Activated CD4-positive, alpha-beta T cell treated with anti-CD3 and anti-CD28 coated beads for 48 hours (primary cell): ENCODE data around the gene ZNF862.
"Not testable (repeated sequence)": the region's sequence is repeated elsewhere in the genome, so short reads cannot be mapped to it uniquely, and the experiment has no call there.

Source experiments
- DNase-seq: peaks from one replicate; pipeline ENCODE4 v3.0.0-alpha.2; 2020

ZNF862 gene

GRCh38 chr7:149825567-149826343 lies 12.4 kb upstream of the ZNF862 start:
- DNase-seq = no peak

- no peak for DNase-seq
These were observed 11.7 kb upstream of the ZNF862 start for GRCh38 chr7:149826344-149827088.

- no peak for DNase-seq
These were observed 10.8 kb upstream of the ZNF862 start for GRCh38 chr7:149827089-149827981.

DNA sequence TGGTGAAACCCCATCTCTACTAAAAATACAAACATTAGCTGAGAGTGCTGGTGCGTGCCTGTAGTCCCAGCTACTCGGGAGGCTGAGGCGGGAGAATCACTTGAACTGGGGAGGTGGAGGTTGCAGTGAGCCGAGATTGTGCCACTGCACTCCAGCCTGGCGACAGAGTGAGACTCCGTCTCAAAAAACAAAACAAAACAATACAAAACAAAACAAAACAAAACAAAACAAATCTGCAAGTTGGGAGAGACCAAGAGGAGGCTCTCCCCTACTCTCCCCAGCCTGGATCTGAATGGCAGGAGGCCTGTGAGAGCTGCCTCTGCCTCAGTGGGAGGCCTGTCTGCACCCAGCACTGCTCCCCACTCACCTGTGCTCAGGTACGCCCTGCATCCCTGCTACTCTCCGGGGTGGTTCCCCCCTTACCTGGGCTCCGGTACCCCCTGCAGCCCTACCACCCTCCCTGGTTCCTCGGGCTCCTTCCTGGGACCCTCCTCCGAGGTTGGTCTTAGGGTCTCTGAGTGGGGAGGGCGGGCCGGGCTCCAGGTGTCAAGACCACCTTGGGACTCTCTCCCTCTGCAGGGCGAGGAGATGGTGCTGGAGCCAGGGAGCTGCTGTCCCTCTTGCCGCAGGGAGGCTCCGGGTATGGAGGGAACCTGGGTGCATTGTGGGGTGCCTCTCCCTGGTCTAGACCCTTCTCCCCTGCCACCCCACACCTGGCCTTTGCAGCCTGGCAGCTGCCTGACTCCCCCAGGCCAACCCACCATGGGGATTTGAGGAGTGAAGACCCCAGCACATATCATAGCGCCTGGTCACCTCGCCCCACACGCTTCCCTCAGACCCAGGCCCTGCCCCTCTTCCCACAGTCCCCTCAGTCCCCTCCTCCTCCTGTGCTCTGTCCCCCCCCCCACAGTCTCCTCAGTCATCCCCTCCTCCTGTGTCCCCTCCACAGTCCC lies 9.5 kb upstream of the ZNF862 start:
- DNase-seq = no peak

DNA sequence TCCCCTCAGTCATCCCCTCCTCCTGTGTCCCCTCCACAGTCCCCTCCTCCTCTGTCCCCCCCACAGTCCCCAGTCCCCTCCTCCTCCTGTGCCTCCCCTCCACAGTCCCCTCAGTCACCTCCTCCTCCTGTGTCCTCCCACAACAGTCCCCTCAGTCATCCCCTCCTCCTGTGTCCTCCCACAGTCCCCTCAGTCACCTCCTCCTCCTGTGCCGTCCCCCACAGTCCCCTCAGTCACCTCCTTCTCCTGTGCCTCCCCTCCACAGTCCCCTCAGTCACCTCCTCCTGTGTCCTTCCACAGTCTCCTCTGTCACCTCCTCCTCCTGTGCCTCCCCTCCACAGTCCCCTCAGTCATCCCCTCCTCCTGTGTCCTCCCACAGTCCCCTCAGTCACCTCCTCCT lies 7.6 kb upstream of the ZNF862 start:
- DNase-seq = not testable (repeated sequence)

- no peak for DNase-seq
These were observed 7.0 kb upstream of the ZNF862 start for GRCh38 chr7:149830997-149831740.

- no peak for DNase-seq
These were observed 6.4 kb upstream of the ZNF862 start for GRCh38 chr7:149831741-149832219.

- no peak for DNase-seq
These were observed 5.7 kb upstream of the ZNF862 start for GRCh38 chr7:149832332-149833041.

DNA sequence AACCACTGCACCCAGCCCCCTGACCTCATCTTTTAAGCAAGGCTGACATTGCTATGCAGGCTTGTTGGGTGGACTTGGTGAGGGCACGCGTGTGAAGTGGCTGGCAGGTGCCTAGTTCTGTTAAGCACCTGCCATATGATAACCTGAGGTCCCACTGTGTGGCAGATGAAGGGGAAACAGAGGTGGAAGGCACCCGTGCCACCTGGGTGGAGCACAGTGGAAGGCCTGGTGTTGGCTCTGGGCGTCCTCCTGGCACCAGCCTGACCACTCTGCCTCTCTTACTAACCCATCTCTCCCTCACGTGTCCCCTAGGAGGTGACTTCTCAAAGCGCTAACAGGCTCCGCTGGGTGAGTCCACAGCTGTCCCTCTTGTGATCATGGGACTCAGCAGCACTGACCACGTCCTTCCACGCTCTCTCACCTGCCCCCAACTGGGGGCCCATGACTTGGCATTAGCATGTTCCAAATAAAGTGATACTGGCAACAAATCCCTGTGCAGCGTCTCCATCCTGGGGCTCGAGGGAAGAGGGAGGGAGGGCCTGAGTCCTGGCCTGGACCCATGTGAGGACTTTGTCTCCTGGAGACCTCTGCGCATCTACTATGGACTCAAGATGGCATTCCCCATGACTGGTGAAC lies 4.6 kb upstream of the ZNF862 start:
- DNase-seq = no peak

DNA sequence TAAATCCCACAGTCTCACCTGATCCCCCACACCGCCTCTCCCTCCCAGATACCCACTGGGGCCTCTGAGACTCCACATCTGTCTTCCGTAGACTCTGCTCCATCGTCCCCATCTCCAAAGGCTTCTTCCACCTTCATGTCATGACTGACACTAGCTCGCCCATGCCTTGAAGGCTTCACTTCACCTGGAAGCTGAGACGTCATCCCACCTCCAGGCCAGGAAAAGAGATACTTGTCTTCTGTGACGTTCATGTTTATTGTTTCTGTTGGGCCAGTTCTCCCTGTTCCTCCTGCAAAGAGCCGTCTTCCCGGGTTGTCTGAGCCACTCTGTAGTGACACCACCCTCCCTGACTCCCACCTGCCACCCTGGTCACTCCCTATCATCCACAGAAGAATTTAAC lies 3.6 kb upstream of the ZNF862 start:
- no peak for DNase-seq

DNA sequence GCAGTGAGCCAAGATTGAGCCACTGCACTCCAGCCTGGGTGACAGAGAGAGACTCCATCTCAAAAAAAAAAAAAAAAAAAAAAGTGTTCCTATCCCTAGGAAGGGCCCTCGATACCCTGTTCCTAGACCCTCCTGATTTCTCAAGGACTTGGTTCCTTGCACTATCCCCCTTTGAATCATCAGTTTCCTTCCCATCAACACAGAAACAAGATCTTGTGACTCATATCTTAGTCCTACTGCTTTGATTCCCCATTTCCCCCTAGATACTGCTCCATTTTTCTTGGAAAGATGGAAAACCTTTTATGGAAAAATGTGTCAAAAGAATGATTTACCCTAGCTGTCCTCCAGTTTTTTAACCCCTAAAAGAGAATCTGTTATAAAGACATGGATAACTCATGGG lies 1.7 kb upstream of the ZNF862 start:
- DNase-seq = no peak

DNA sequence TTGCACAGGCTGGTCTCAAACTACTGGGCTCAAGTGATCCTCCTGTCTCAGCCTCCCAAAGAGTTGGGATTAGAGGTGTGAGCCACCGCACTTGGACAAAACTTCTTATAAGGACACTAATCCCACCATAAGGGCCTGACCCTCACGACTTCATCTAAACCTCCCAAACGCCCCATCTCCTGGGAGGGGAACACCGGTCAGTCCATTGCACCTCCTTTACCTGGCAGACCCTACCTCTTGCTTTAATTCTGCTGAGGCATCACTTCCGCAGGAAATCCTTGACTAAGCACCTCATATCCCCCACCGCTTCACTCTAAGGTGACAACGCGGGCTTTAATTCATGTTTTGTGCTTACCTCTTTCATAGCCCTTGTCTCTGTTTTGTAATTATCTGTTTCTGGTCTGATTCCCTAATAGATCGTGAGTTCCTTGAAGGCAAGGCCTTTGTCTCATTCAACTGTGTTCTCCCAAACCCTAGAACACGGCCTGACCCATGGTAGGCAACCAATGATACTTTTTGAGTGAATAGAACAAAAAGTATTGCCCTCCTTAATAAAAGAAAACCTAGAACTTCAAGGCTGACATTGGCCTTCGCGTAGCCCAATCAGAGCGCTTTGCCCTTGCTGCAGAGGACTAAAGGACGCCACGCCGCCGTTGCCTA lies 481 bp upstream of the ZNF862 start:
- no peak for DNase-seq

DNA sequence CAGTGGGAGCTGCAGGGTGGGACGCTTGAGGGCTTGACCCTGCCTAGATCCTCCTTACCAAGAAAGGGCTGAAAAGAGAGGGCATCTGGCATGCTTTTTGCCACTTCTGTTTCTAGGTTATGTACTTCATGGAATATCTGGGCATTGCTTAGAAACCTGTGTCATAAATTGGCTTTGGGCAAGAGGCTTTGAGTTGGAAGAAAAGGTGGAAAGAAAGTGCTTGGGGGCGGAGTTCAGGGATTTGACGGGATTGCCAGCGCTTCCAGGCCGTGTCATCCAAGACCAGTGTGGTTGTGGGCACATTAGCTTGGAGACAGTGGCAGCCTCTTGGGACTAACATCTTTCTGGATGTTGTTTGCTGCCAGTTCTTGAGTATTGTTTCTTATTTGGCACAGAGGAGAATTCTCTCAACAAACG lies 825 bp downstream of the ZNF862 start:
- no peak for DNase-seq

DNA sequence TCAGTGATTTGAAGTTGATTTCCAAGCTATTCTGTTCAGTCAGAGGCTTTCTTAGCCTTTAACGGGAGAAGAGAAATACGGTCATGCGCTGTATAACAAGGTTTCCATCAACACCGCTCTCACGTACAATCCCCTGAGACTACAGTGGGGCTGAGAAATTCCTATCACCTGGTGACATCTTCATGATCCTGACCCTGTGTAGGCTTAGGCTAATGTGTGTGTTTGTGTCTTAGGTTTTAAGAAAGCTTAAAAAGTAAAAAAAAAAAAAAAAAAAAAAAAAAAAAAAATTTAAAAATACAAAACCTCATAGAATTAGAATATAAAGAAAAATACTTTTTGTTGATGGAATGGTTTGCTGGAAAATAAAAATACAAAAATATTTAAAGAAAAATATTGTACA lies 1.8 kb downstream of the ZNF862 start:
- DNase-seq = no peak

DNA sequence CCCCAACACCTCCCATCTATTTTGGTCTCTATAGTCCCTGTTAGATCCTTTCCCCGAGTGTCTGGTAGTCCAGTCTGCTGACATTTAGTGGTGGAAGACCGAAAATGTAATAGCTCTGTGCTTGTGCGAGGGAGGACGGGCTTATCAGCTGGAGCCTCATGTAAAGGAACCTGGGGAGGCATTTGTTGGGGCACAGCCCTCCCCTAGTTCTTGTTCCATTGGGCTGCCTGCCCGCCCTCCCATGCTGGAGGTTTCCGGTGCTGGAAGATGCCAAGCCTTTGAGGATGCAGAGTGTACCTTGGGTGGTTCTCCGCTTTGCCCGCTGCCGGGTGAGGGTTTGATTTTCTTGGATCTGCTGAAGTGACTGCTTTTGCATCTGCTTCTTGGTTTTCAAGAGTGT lies 5.4 kb downstream of the ZNF862 start:
- no peak for DNase-seq

DNA sequence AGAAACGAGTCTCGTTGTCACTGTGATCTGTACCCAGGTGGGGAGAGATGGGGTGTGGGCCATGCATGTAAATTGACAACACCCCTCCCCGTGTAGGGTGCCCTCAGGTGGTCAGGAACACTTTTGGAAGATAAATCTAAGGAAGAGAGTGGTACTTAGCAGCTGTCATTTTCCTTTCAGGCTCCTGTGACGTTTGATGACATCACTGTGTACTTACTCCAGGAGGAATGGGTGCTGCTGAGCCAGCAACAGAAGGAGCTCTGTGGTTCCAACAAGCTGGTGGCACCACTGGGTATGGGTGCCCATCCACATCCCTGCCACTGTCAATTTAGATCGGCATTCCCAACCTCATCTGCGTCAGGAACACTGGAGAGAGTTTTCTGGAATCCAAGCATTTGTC lies 6.3 kb downstream of the ZNF862 start:
- no peak for DNase-seq

DNA sequence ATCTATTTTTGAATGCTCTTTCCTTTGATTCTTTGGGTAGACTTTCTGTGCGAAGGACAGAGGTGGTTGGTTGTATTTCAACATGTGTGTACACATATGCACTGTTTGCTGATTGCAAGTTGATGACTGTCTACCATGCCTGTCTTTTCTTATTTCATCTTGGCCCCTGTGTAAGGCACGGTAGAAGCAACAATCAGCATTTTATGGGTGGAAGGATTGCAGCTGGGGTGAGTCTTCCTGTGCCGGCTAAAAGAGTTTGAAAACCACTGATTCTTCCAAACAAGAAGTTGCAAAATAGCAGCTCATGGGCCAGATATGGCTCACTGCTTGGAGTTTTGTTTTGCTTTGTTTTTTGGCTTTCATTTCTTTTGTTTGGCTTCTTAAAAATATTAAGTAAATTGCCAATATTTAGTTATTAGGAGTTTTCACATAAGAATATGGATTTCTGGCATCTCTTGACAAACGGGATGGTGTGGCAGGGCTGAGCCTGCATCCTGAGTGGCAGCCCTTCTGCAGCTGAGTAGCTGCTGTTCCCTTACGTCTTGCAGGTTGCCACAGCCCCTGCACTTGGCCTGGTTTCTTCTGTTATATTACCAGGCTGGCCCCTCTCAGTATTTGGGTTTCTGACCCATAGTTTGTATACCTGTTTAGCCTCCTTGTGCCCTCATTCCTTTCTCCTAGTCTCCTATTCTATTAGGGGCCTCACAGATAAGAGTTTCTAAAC lies 7.2 kb downstream of the ZNF862 start:
- no peak for DNase-seq

GRCh38 chr7:149846021-149846420 lies 7.8 kb downstream of the ZNF862 start:
- no peak for DNase-seq
